B cell (primary cell): ENCODE results near the gene CD1D. TPM values are rescaled to one million over a fixed set of nuclear protein-coding genes. Genes with fewer than 3 reads are reported as not detected.

Experiments used
- ATAC-seq: fragments of 200-7000 bp; cut with Tn5 transposase; one replicate; pipeline ENCODE4 v1.10.0; 2021; ENCODE audit warnings: low read depth, mild to moderate bottlenecking, moderate number of reproducible peaks, moderate library complexity
- CTCF ChIA-PET: fragments of 350-600 bp; sonication (Branson Sonifier 250); formaldehyde crosslinking; loops from one replicate; lab custom pipeline; 2021; ENCODE audit warnings: antibody characterized with exemption, inconsistent platforms; lab: Charles Lee
- POLR2A ChIA-PET: fragments of 350-600 bp; sonication (Branson Sonifier 250); formaldehyde crosslinking; loops from one replicate; lab custom pipeline; 2021; ENCODE audit warnings: antibody characterized with exemption; lab: Charles Lee
- DNase-seq: peaks from one replicate; pipeline ENCODE4 v3.0.0; 2013
- H2AFZ ChIP-seq: 2 replicates; pipeline ENCODE4 v1.6.1; 2012; ENCODE audit warnings: mild to moderate bottlenecking, low read depth, low read length; ENCODE audit not compliant: insufficient read depth, poor library complexity, severe bottlenecking
- H3K27ac ChIP-seq, 2 donors: 1 replicate in 1 of 2; 2 replicates in 1 of 2; pipeline ENCODE4 v1.5.1; 2012 to 2013; ENCODE audit warnings: low read length in 2 of 2, mild to moderate bottlenecking in 2 of 2, moderate library complexity in 1 of 2
- H3K27me3 ChIP-seq, 4 experiments: fragments of 200-600 bp in 1 of 4; sonication (generic) in 1 of 4; replicated peaks in 1 of 4; 1 replicate in 2 of 4; 2 replicates in 2 of 4; pipeline versions ENCODE4 v1.6.1 to v1.7.0; 2013 to 2016; ENCODE audit warnings: low read length in 3 of 4, mild to moderate bottlenecking in 2 of 4, mixed read lengths in 1 of 4, moderate library complexity in 1 of 4; ENCODE audit not compliant: insufficient read depth in 4 of 4, control insufficient read depth in 3 of 4; ENCODE audit errors: control extremely low read depth in 1 of 4
- H3K36me3 ChIP-seq, 2 experiments: replicated peaks in 1 of 2; 1 replicate in 1 of 2; 2 replicates in 1 of 2; pipeline versions ENCODE4 v1.6.1 to v1.7.1; 2013; ENCODE audit warnings: low read length in 1 of 2; ENCODE audit not compliant: insufficient read depth in 2 of 2, control insufficient read depth in 1 of 2; ENCODE audit errors: control extremely low read depth in 1 of 2, extremely low read depth in 1 of 2
- H3K4me1 ChIP-seq, 2 donors: fragments of 200-600 bp in 1 of 2; sonication (generic) in 1 of 2; 1 replicate in 1 of 2; 2 replicates in 1 of 2; pipeline versions ENCODE4 v1.5.1 to v1.6.1; 2013 to 2017; ENCODE audit warnings: low read length in 2 of 2; ENCODE audit not compliant: control insufficient read depth in 2 of 2, insufficient read depth in 2 of 2
- H3K4me2 ChIP-seq: replicated peaks from 2 replicates; pipeline ENCODE3; 2012; ENCODE audit warnings: mild to moderate bottlenecking, low read depth, low read length; ENCODE audit not compliant: poor library complexity, severe bottlenecking
- H3K4me3 ChIP-seq, 5 experiments: fragments of 200-600 bp in 1 of 5; sonication (generic) in 1 of 5; 1 replicate in 3 of 5; 2 replicates in 2 of 5; pipeline versions ENCODE4 v1.5.1 to v1.7.0; 2011 to 2016; ENCODE audit warnings: low read length in 4 of 5, mild to moderate bottlenecking in 4 of 5, low read depth in 2 of 5, control low read depth in 1 of 5, moderate library complexity in 1 of 5; ENCODE audit not compliant: insufficient read depth in 1 of 5; ENCODE audit errors: control extremely low read depth in 1 of 5, extremely low read depth in 1 of 5
- H3K79me2 ChIP-seq: fragments of 200-600 bp; sonication (generic); one replicate; pipeline ENCODE4 v1.6.0; 2016; ENCODE audit warnings: low read length; ENCODE audit not compliant: control insufficient read depth, insufficient read depth
- H3K9ac ChIP-seq: fragments of 200-600 bp; sonication (generic); 2 replicates; pipeline ENCODE4 v1.6.1; 2017; ENCODE audit warnings: mild to moderate bottlenecking, low read length, moderate library complexity
- H3K9me3 ChIP-seq, 3 donors: one replicate each; pipeline versions ENCODE4 v1.6.1 to v1.7.1; 2013; ENCODE audit warnings: low read length in 2 of 3; ENCODE audit not compliant: control insufficient read depth in 2 of 3, insufficient read depth in 1 of 3; ENCODE audit errors: control extremely low read depth in 1 of 3
- H4K20me1 ChIP-seq: 2 replicates; pipeline ENCODE4 v1.6.0; 2012; ENCODE audit warnings: mild to moderate bottlenecking, low read length; ENCODE audit not compliant: insufficient read depth, control insufficient read depth, poor library complexity, severe bottlenecking
- H3K27ac Mint-ChIP-seq: one replicate; pipeline ENCODE4 v1.8.0; 2021; ENCODE audit warnings: mixed read lengths
- H3K27me3 Mint-ChIP-seq: one replicate; pipeline ENCODE4 v1.8.0; 2021; ENCODE audit warnings: mixed read lengths
- H3K4me1 Mint-ChIP-seq: one replicate; pipeline ENCODE4 v1.8.0; 2021; ENCODE audit warnings: mixed read lengths
- H3K4me3 Mint-ChIP-seq: one replicate; pipeline ENCODE4 v1.8.0; 2021; ENCODE audit warnings: mixed read lengths
- H3K9me3 Mint-ChIP-seq: one replicate; pipeline ENCODE4 v1.8.0; 2022; ENCODE audit warnings: mixed read lengths; ENCODE audit not compliant: insufficient read depth
- EZH2 ChIP-seq: IDR thresholded peaks from 2 replicates; pipeline ENCODE4 v1.6.1; 2012; ENCODE audit warnings: borderline replicate concordance, low read depth, mild to moderate bottlenecking, moderate library complexity, low read length; ENCODE audit not compliant: insufficient read depth, poor library complexity, severe bottlenecking
- WGBS: methylation state at CpG from one replicate; pipeline ENCODE4 v1.1.5; 2013; ENCODE audit warnings: missing lambda C conversion rate; ENCODE audit not compliant: insufficient coverage; 5-methylcytosine and 5-hydroxymethylcytosine counted together
- intact Hi-C: fragments of 100-400 bp; cut with micrococcal nuclease; formaldehyde crosslinking; loops from one replicate; pipeline ENCODE4 v1.10.0; 2022
- polyA plus RNA-seq: library from polyadenylated mRNA; depleted of rRNA; stranded (reverse); fragments of >200 nt; gene quantifications from 2 replicates; pipeline ENCODE4 v1.2.3, GENCODE V29; 2012
- total RNA-seq, 2 donors: library from RNA; stranded (reverse); fragments of 120-200 nt in 1 of 2; gene quantifications; 1 replicate in 1 of 2; 2 replicates in 1 of 2; pipeline versions ENCODE4 v1.2.3 to v1.2.4, GENCODE V29; 2013 to 2022
- TF ChIP-seq, protein P1 (sequence below): fragments of 200-600 bp; IDR thresholded peaks from one replicate; pipeline ENCODE4 v1.8.0; 2022; ENCODE audit warnings: antibody characterized with exemption, mild to moderate bottlenecking

CD1D gene
- total and polyA plus RNA-seq, 2 donors (not counting 1 experiment from before 2014, with no cell fraction given), result 5.9 to 23.6 TPM

DNA sequence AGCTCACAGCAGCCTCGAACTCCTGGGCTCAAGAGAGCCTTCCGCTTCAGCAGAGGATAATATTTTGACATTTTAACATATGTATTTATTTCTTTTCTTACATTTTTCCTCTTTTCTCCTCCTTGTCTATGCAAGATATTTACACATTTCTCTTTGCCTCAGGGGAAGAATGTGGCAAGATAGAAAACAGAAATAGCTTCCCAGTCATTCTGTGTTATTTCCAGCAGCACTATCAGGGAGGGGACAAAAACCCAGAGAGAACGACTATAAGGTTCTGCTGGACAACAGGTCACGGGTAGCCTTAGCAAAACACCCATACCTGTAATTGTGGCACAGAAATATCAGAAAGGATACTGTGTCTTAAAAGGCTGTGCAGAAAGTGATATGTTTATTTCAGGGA, 7.9 kb downstream of the CD1D start:
- no CpG with 5 or more reads among the region's 4 CpGs for WGBS
- TF ChIP-seq, protein P1, sequence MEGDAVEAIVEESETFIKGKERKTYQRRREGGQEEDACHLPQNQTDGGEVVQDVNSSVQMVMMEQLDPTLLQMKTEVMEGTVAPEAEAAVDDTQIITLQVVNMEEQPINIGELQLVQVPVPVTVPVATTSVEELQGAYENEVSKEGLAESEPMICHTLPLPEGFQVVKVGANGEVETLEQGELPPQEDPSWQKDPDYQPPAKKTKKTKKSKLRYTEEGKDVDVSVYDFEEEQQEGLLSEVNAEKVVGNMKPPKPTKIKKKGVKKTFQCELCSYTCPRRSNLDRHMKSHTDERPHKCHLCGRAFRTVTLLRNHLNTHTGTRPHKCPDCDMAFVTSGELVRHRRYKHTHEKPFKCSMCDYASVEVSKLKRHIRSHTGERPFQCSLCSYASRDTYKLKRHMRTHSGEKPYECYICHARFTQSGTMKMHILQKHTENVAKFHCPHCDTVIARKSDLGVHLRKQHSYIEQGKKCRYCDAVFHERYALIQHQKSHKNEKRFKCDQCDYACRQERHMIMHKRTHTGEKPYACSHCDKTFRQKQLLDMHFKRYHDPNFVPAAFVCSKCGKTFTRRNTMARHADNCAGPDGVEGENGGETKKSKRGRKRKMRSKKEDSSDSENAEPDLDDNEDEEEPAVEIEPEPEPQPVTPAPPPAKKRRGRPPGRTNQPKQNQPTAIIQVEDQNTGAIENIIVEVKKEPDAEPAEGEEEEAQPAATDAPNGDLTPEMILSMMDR, result no peak
- TF ChIP-seq EZH2, result no peak
- ChIA-PET CTCF (interaction anchor here (1.6 kb wide), 1 partner anchor 10 kb away, joined by 3 read pairs; no protein-coding TSS in a partner anchor), POLR2A (no interaction called here)
- no peak overlapping the region for H2AFZ ChIP-seq
- H3K4me1 ChIP-seq, result peaks cover 10 to 14% of the 10 kb centered on the region in 2 donors
- H3K27ac ChIP-seq, result no peak overlapping the region
- no peak overlapping the region for H3K4me2 ChIP-seq
- peaks cover 0 to 16% of the 10 kb centered on the region in 2 experiments for H3K36me3 ChIP-seq
- no peak overlapping the region for H3K9ac ChIP-seq
- ATAC-seq (no peak), DNase-seq (no peak)
- no peak overlapping the region for H3K27ac Mint-ChIP-seq
- H3K27me3 Mint-ChIP-seq, result no peaks in the 10 kb centered on the region
- H3K27me3 ChIP-seq, result no peaks in the 10 kb centered on the region
- H3K4me1 Mint-ChIP-seq, result peaks cover 27% of the 10 kb centered on the region
- H3K4me3 Mint-ChIP-seq, result no peak overlapping the region
- no peaks in the 10 kb centered on the region for H4K20me1 ChIP-seq
- no peaks in the 10 kb centered on the region for H3K79me2 ChIP-seq
- H3K9me3 Mint-ChIP-seq, result peaks cover 1% of the 10 kb centered on the region
- peaks cover 0 to 7% (median 0%) of the 10 kb centered on the region in 3 donors for H3K9me3 ChIP-seq
- H3K4me3 ChIP-seq, result no peak overlapping the region
- intact Hi-C loops, result no loop called here

DNA sequence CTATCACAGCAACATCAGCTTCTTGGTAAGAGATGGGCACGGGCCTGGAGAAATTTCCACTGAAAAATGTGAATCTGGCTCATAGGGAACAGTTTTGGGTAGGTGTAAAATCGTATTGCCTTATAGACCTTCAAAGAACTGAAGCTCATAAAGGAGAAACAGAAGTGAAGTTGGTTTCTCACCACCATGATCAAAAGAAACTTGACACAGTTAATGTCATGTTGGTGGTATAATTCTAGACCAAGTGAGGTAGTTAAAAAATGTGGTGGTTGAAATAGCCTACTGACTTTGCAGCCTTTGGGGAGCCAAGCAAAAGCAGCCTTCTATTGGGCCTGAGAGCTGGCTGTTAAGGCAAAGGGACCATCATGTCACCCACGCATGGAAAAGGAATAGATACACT, 8.9 kb downstream of the CD1D start:
- Histone ChIP-seq H2AFZ (no peak overlapping the region), H3K4me3 (no peak overlapping the region), H4K20me1 (no peaks in the 10 kb centered on the region), H3K9ac (no peak overlapping the region), H3K4me1 (peaks cover 6 to 11% of the 10 kb centered on the region in 2 donors), H3K36me3 (peaks cover 0 to 6% of the 10 kb centered on the region in 2 experiments), H3K27ac (no peak overlapping the region), H3K9me3 (peaks cover 0 to 11% (median 0%) of the 10 kb centered on the region in 3 donors), H3K79me2 (no peaks in the 10 kb centered on the region), H3K4me2 (no peak overlapping the region), H3K27me3 (no peaks in the 10 kb centered on the region)
- Mint-ChIP-seq H3K4me1 (peaks cover 22% of the 10 kb centered on the region), H3K27me3 (no peaks in the 10 kb centered on the region), H3K27ac (no peak overlapping the region), H3K9me3 (peaks cover 3% of the 10 kb centered on the region), H3K4me3 (no peak overlapping the region)
- POLR2A ChIA-PET, result no interaction called here
- CTCF ChIA-PET, result interaction anchor here (0.8 to 2.8 kb wide), 2 partner anchors 15 to 65 kb away, joined by 3 to 18 read pairs; no protein-coding TSS in a partner anchor
- intact Hi-C loops, result no loop called here
- ATAC-seq (no peak), DNase-seq (no peak)
- 0% methylated on average over 1 of the region's 3 CpGs for WGBS
- no peak for TF ChIP-seq EZH2
- TF ChIP-seq, protein P1, result no peak
